HCT116 (cell line): ENCODE measurements around the gene RFPL3. TPM values are rescaled to one million over a fixed set of nuclear protein-coding genes. Genes with fewer than 3 reads are reported as not detected.

ENCODE experiments used
- ATAC-seq: fragments of 200-7000 bp; cut with Tn5 transposase; 2 replicates; pipeline ENCODE4 v1.9.1; 2020; ENCODE audit warnings: mild to moderate bottlenecking, moderate library complexity
- BruUV-seq: library from RNA; stranded (reverse); fragments of 400-500 nt; replicated peaks from 2 replicates; lab custom pipeline; 2021; lab: Mats Ljungman, UMichigan
- CTCF ChIA-PET: fragments of 300-600 bp; sonication (Branson Sonifier 250); formaldehyde crosslinking; loops from one replicate; lab custom pipeline; 2021; ENCODE audit warnings: antibody characterized with exemption; lab: Charles Lee
- POLR2A ChIA-PET: fragments of 300-600, 350-600 bp; sonication (Branson Sonifier 250); formaldehyde crosslinking; loops from one replicate; lab custom pipeline; 2021; ENCODE audit warnings: antibody characterized with exemption; lab: Charles Lee
- RAD21 ChIA-PET, 2 experiments: fragments of 300-600 bp; sonication (Branson Sonifier 250); formaldehyde crosslinking; loops; one replicate each; lab custom pipeline; 2023; ENCODE audit warnings: low total read pairs in 2 of 2; ENCODE audit not compliant: uncharacterized antibody in 2 of 2, unreplicated experiment in 2 of 2, low non-redundant PET in 1 of 2; lab: Charles Lee
- DNase-seq: peaks from one replicate; pipeline ENCODE4 v3.0.0-alpha.2; 2010; ENCODE audit warnings: low read depth, low spot score
- H2AFZ ChIP-seq: fragments of 200-600 bp; shearing (Covaris generic), sonication (generic); 2 replicates; pipeline ENCODE4 v1.6.1; 2017; ENCODE audit warnings: low read depth, mixed run types, mixed read lengths, antibody characterized with exemption, low read length; ENCODE audit not compliant: poor library complexity, severe bottlenecking
- H3K27ac ChIP-seq: 2 replicates; pipeline ENCODE4 v1.5.1; 2012; ENCODE audit warnings: low read depth, low read length
- H3K27me3 ChIP-seq: fragments of 200-600 bp; sonication (generic); 2 replicates; pipeline ENCODE4 v1.6.1; 2016; ENCODE audit warnings: mixed run types, low read length, mixed read lengths; ENCODE audit not compliant: insufficient read depth
- H3K36me3 ChIP-seq, 2 experiments: fragments of 200-500 bp in 1 of 2; fragments of 200-600 bp in 1 of 2; sonication (Bioruptor generic) in 1 of 2; sonication (generic) in 1 of 2; 2 replicates each; pipeline versions ENCODE4 v1.5.1 to v1.6.1; 2014 to 2016; ENCODE audit warnings: low read length in 2 of 2, inconsistent platforms in 1 of 2, mixed read lengths in 1 of 2, mixed run types in 1 of 2; ENCODE audit not compliant: insufficient read depth in 2 of 2, control insufficient read depth in 1 of 2
- H3K4me1 ChIP-seq, 2 experiments: fragments of 200-600 bp in 1 of 2; sonication (generic) in 1 of 2; 2 replicates each; pipeline versions ENCODE4 v1.5.1 to v1.6.1; 2012 to 2017; ENCODE audit warnings: low read length in 2 of 2, inconsistent platforms in 1 of 2, mild to moderate bottlenecking in 1 of 2, mixed read lengths in 1 of 2, mixed run types in 1 of 2, moderate library complexity in 1 of 2; ENCODE audit not compliant: insufficient read depth in 2 of 2, control insufficient read depth in 1 of 2
- H3K4me2 ChIP-seq: fragments of 200-600 bp; sonication (generic); 2 replicates; pipeline ENCODE4 v1.6.1; 2017; ENCODE audit warnings: mixed run types, low read length, mixed read lengths
- H3K4me3 ChIP-seq, 2 experiments: fragments of 200-600 bp in 1 of 2; sonication (generic) in 1 of 2; replicated peaks in 1 of 2; 2 replicates each; pipeline ENCODE4 v1.5.1; 2011 to 2016; ENCODE audit warnings: low read length in 2 of 2, control low read depth in 1 of 2, low read depth in 1 of 2, mild to moderate bottlenecking in 1 of 2, mixed read lengths in 1 of 2, mixed run types in 1 of 2
- H3K79me2 ChIP-seq: fragments of 200-600 bp; sonication (generic); 2 replicates; pipeline ENCODE4 v1.6.1; 2017; ENCODE audit warnings: mild to moderate bottlenecking, mixed run types, low read length, moderate library complexity, mixed read lengths; ENCODE audit not compliant: insufficient read depth
- H3K9ac ChIP-seq: fragments of 200-600 bp; sonication (generic); 2 replicates; pipeline ENCODE4 v1.6.1; 2016; ENCODE audit warnings: low read length, mixed read lengths
- H3K9me2 ChIP-seq: fragments of 200-600 bp; sonication (generic), shearing (Covaris generic); 2 replicates; pipeline ENCODE4 v1.6.1; 2017; ENCODE audit warnings: mixed run types, mild to moderate bottlenecking, moderate library complexity; ENCODE audit not compliant: insufficient read depth
- H3K9me3 ChIP-seq, 2 experiments: fragments of 200-500 bp in 1 of 2; fragments of 200-600 bp in 1 of 2; sonication (Bioruptor generic) in 1 of 2; sonication (generic) in 1 of 2; 2 replicates each; pipeline ENCODE4 v1.6.1; 2014 to 2017; ENCODE audit warnings: low read length in 2 of 2, mixed read lengths in 2 of 2, inconsistent platforms in 1 of 2, low read depth in 1 of 2, mild to moderate bottlenecking in 1 of 2, mixed run types in 1 of 2, moderate library complexity in 1 of 2; ENCODE audit not compliant: control insufficient read depth in 1 of 2, insufficient read depth in 1 of 2
- H4K20me1 ChIP-seq: fragments of 200-600 bp; sonication (generic), shearing (Covaris generic); 2 replicates; pipeline ENCODE4 v1.6.1; 2017; ENCODE audit warnings: mixed run types, mild to moderate bottlenecking, moderate library complexity; ENCODE audit not compliant: insufficient read depth
- CBX3 ChIP-seq: IDR thresholded peaks from 2 replicates; pipeline ENCODE4 v1.6.1; 2012; ENCODE audit warnings: low read depth
- EZH2 ChIP-seq: fragments of 200-600 bp; sonication (generic); IDR thresholded peaks from 2 replicates; pipeline ENCODE4 v1.6.1; 2017; ENCODE audit warnings: antibody characterized with exemption, mixed run types
- FOSL1 ChIP-seq: IDR thresholded peaks from 2 replicates; pipeline ENCODE4 v1.6.1; 2012; ENCODE audit warnings: low read depth
- JUND ChIP-seq: IDR thresholded peaks from 2 replicates; pipeline ENCODE4 v1.6.1; 2012
- POLR2AphosphoS5 ChIP-seq: IDR thresholded peaks from 2 replicates; pipeline ENCODE4 v1.6.1; 2011; ENCODE audit warnings: mild to moderate bottlenecking, low read depth, low read length, moderate library complexity
- RAD21 ChIP-seq: IDR thresholded peaks from 2 replicates; pipeline ENCODE4 v1.6.1; 2012; ENCODE audit warnings: low read depth, mild to moderate bottlenecking
- ZFX ChIP-seq: fragments of 450-650 bp; IDR thresholded peaks from 2 replicates; pipeline ENCODE4 v1.6.1; 2017
- intact Hi-C: fragments of 100-400 bp; cut with micrococcal nuclease; formaldehyde crosslinking; loops from 2 replicates; pipeline ENCODE4 v1.10.0; 2022
- total RNA-seq: library from RNA; stranded (reverse); gene quantifications from one replicate; pipeline ENCODE4 v1.2.1, GENCODE V29; 2021; ENCODE audit not compliant: unreplicated experiment
- TF ChIP-seq, protein P1 (sequence below): IDR thresholded peaks from 2 replicates; pipeline ENCODE4 v1.6.1; 2012; ENCODE audit warnings: low read depth
- TF ChIP-seq, protein P2 (sequence below): IDR thresholded peaks from 2 replicates; pipeline ENCODE4 v1.6.1; 2012
- TF ChIP-seq, protein P3 (sequence below): IDR thresholded peaks from 2 replicates; pipeline ENCODE4 v1.6.1; 2012

Gene RFPL3
- total RNA-seq, 1 experiment from 2014 or later: not detected

DNA sequence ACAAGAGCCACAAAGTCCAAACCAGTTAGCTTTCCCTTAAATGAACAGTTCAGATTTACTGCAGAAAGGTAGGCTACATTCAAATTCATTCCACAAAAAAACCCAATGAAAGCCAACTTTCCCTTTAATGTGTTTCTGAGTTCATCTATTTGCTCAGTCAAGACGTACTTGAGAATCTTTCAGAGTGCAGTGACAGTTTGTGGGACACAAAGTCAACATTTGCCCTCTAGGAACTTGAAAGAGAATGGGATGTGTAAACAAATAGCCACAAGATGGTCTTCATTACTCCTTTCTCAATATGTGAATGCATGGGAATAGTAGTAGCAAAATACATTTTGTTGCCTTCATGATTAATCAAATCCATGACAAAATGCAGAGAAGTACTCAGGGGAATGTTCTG, 38.6 kb downstream of the RFPL3 start:
- H3K27ac ChIP-seq: no peak overlapping the region
- no peaks in the 10 kb centered on the region for H3K9me2 ChIP-seq
- intact Hi-C loops: no loop called here
- no peaks in the 10 kb centered on the region for H4K20me1 ChIP-seq
- no peaks in the 10 kb centered on the region for H3K79me2 ChIP-seq
- H3K9me3 ChIP-seq: no peaks in the 10 kb centered on the region
- no peak overlapping the region for H3K4me3 ChIP-seq
- ChIA-PET RAD21 (no interaction called here), CTCF (no interaction called here), POLR2A (no interaction called here)
- H3K27me3 ChIP-seq: no peaks in the 10 kb centered on the region
- no peak overlapping the region for H3K4me2 ChIP-seq
- no peaks in the 10 kb centered on the region for H3K4me1 ChIP-seq
- TF ChIP-seq, protein P1, sequence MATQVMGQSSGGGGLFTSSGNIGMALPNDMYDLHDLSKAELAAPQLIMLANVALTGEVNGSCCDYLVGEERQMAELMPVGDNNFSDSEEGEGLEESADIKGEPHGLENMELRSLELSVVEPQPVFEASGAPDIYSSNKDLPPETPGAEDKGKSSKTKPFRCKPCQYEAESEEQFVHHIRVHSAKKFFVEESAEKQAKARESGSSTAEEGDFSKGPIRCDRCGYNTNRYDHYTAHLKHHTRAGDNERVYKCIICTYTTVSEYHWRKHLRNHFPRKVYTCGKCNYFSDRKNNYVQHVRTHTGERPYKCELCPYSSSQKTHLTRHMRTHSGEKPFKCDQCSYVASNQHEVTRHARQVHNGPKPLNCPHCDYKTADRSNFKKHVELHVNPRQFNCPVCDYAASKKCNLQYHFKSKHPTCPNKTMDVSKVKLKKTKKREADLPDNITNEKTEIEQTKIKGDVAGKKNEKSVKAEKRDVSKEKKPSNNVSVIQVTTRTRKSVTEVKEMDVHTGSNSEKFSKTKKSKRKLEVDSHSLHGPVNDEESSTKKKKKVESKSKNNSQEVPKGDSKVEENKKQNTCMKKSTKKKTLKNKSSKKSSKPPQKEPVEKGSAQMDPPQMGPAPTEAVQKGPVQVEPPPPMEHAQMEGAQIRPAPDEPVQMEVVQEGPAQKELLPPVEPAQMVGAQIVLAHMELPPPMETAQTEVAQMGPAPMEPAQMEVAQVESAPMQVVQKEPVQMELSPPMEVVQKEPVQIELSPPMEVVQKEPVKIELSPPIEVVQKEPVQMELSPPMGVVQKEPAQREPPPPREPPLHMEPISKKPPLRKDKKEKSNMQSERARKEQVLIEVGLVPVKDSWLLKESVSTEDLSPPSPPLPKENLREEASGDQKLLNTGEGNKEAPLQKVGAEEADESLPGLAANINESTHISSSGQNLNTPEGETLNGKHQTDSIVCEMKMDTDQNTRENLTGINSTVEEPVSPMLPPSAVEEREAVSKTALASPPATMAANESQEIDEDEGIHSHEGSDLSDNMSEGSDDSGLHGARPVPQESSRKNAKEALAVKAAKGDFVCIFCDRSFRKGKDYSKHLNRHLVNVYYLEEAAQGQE: no peak
- TF ChIP-seq CBX3 (no peak), ZFX (no peak), JUND (no peak), RAD21 (no peak), FOSL1 (no peak), EZH2 (no peak), POLR2AphosphoS5 (no peak)
- TF ChIP-seq, protein P2, sequence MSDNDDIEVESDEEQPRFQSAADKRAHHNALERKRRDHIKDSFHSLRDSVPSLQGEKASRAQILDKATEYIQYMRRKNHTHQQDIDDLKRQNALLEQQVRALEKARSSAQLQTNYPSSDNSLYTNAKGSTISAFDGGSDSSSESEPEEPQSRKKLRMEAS: no peak
- TF ChIP-seq, protein P3, sequence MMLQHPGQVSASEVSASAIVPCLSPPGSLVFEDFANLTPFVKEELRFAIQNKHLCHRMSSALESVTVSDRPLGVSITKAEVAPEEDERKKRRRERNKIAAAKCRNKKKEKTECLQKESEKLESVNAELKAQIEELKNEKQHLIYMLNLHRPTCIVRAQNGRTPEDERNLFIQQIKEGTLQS: no peak
- ATAC-seq (no peak), DNase-seq (no peak)
- BruUV-seq: no TSS peak
- H3K9ac ChIP-seq: no peak overlapping the region
- no peak overlapping the region for H2AFZ ChIP-seq
- peaks cover 64 to 81% of the 10 kb centered on the region in 2 experiments for H3K36me3 ChIP-seq
